ENCODE data around the gene SLC15A5.

The SLC15A5 gene

DNA sequence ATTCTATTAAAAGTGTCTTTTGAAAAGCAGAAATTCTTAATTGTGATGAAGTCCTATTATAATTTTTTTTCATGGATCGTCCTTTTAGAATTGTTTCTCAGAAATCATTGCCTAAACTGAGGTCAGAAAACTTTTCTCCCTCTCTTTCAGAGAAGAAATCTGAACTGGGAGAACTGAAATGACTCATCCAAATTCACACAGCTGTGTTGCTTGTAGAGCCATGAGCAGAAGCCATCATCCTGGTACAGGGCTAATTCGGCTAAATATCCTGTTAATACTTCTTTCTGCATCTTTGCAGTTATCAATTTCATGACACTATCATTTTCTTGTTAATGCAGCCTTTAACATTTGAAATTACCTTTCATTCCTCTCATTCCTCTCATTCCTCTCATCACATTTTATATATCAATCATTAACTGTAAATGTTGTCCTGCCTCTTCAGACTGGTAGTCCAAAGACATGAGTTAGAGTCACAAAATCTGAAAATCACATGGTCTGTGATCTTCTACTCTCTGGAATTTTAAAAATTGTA is 15.5 kb downstream of the SLC15A5 start:
- DNase-seq (ENCODE audit: low read depth in 3 of 3), result no peak

DNA sequence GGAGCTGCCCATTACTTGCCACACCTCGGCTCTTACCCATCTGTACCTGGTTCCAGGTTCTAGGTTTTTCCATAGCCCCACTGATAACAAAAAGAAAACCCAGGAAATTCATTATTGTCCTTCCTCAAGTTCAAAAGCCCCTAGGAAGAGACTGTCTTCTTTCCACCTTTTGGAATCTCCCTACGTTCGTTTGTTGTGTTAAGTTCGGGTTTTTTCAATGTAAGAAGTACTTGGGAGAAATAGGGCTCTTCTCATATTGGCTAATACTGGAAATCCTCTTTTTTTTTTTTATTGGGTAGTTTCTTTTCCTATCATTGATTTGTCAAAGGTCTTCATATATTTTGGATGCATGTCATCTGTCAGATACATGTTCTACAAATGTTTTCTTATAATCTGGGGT is 17.3 kb downstream of the SLC15A5 start:
- DNase-seq (ENCODE audit: low read depth in 3 of 3), result no peak

DNA sequence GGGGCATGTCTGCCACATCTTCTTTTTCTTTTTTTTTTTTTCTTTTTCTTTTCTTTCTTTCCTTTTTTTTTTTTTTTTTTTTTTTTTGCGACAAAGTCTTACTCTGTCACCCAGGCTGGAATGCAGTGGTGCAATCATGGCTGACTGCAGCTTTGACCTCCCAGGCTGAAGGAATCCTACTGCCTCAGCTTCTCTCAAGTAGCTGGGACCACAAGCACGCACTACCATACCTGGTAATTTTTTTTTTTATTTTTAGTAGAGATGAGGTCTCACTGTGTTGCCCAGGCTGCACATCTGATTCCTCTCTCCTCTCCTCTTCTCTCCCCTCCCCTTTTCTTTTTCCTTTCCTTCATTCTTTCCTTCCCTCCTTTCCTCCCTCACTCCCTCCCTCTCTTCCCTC is 18.5 kb downstream of the SLC15A5 start:
- DNase-seq (ENCODE audit: low read depth in 3 of 3), result no peak

DNA sequence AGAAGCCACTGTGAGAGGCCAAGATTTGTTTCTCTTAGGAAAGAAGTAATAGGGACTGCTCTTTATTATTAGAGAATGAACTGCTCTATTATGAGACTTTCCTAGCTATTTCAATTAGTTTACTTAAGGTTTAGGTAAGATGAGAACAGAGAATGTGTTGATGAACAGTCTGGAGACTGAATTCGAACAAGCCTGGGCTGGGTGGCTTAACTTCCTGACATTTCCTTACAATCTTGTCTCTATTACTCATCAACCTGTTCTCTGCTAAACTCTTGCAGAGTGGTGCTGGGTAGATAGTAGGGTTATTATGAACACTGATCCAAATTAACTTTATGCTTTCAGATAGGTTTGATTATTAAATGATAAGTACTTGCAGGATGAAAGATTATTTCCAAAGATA is 31.2 kb downstream of the SLC15A5 start:
- no peak for DNase-seq (ENCODE audit: low read depth in 3 of 3)

DNA sequence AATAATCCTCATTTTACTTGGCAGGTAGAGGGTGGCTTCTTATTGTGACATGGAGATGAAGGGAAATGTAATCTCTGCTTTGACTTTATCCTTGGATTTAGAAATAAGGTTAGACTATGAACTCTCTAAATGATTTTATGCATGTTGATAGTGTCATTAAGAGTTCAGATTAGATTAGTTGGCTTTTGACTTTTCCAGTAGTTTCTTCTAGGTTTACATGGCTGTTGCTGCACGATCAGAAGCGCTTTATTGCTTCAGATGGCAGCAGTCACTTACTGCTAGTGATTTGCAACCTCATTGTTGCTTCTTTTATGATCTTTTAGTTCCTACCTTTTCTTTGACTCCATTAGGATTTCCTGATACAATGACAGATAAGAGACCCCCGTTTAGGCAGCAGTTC is 32.3 kb downstream of the SLC15A5 start:
- DNase-seq (ENCODE audit: low read depth in 3 of 3), result no peak

DNA sequence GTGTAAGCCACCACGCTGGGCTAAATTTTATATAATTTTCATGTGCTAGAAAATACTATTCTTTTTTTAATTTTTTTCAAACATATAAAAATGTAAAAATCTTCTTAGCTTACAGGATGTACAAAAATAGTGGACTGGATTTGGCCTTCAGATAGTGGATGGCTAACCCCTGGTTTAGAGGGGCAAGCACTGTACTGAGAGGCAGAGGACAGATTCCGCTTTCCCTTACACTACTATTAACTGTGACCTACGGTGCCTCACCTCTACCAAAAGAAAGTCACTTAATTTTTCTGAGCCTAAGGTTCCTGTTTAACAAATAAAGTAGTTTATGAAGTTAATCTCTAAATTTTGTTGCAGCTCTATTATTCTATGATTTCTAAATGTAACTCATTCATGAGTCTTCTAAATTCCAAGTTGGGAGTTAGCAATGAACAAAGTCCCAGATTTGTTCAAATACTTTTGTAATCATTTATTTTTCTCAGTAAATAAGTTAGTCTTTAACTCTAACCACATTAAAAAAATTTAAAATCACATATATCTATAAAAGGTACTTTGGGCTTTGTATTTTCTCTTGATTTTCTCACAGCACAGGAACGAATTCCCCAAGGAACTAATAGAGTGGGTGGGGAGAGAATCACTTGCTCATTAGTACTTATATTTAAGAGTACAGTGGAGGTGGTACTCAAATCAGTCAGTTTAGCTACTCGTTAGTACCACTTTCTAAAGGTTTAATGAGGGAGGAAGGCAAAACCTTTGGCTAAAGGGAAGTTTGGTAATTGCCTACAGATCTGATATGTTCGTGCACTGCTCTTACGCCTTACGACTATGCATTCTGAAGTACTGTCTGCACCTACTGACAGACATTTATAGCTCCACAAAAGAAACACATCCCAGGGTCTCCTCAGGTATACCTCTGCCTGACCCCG is 33.7 kb downstream of the SLC15A5 start:
- DNase-seq (ENCODE audit: low read depth in 3 of 3), result no peak

DNA sequence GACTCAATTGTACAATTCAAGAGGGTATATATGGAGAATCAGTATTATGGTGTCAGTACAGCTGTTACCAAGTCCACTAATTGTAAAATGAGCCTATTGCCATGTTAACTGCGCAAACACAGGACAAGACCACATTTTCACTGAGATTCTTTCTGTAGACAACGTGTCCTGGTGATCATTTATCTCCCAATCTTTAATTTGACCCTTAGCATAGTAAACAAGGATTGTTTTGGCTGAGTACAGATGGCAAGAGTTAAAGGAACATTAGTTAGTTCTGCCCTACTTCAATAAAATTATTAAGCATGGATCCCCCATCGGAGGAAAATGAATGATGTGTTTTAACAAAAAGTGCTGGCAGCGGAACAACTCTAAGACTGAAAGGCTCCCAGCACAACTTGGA is 36.1 kb downstream of the SLC15A5 start:
- no peak for DNase-seq (ENCODE audit: low read depth in 3 of 3)

DNA sequence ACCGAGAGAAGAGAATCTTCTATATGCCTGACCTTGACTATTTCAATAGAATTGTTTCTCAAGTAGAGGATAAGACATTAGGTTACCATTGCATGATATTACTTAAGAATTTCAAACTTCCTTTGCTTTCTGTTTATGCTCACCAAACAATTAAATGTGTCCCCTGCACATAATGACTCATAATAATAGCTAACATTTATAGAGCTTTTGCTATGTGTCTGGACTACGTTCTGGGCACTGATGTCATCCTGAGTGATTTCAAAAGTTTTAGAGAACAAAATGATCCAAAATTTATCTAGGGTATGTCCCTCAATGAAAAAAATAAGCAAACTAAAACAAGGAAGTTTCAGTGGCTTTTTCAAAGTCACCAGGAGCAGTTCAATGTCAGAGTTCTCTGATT is 38.8 kb downstream of the SLC15A5 start:
- DNase-seq (ENCODE audit: low read depth in 3 of 3), result no peak

DNA sequence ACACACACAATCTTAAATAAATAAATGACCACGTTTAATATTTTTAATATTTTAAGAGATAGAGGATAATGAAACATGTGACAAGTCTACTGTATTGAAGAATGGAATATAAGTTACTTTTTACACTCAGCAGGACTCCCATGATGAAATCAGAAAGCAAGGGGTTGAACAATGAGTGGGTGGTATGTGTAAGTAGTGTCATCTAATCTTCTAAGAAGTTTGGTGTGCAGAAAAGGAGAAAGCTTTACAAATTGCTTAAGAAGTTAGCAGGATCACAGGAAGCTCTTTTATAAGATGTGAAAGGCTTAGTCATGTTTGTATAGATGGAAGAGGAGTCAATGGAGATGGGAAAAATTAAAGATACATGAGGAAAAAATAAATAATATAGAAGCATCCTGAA is 47.8 kb downstream of the SLC15A5 start:
- no peak for DNase-seq (ENCODE audit: low read depth in 3 of 3)

DNA sequence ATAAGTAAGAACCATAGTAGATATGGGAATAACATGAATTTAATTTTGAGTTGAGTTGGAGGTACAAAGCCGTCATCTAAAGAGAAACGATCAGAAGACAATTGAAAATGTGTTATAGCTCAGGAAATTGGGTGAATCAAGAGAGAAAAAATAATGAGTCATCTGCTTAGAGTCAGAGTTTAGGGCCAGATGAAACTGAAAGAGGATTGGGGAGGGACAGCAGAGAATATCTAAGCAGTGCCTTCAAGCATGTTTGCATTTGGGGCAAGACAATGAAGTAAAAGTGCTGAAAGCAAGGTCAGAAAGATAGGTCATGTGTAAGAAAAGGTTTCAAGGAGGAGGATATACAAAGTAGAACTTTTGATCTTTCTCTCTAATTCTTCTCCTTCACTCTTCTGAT is 49.4 kb downstream of the SLC15A5 start:
- no peak for DNase-seq (ENCODE audit: low read depth in 3 of 3)

DNA sequence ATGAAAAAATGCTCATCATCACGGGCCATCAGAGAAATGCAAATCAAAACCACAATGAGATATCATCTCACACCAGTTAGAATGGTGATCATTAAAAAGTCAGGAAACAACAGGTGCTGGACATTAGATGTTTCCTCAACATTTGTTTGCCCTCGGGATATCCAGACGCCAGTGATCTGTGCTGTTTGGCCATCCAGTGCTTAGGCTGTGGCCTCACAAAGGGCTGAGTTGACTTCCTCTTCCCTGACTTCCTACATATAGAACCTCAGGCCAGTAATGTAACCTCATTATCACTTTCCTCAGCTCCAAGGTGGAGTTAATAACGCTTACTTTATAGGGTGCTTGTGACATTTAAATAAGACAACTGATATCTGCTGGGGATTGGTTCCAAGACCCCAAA is 51.8 kb downstream of the SLC15A5 start:
- no peak for DNase-seq (ENCODE audit: low read depth in 3 of 3)

DNA sequence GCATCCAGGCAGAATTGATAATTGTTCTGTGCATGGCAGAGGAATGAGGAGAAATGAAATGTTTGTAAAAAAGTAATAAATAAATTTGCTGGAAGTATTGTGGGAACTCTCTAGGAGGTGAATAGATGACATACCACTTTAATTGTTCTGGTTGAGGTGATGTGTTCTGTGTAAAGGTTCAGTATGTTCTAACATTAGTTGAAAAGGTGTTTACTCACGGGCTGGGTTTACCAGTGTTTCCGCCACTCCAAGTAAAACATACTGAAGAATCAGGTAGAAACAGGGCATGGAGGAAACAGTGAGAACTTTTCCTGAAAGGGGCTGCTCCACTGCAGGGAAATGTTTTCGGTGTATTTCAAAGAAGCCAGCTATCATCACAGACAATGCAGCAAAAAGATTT is 53.3 kb downstream of the SLC15A5 start:
- no peak for DNase-seq (ENCODE audit: low read depth in 3 of 3)

DNA sequence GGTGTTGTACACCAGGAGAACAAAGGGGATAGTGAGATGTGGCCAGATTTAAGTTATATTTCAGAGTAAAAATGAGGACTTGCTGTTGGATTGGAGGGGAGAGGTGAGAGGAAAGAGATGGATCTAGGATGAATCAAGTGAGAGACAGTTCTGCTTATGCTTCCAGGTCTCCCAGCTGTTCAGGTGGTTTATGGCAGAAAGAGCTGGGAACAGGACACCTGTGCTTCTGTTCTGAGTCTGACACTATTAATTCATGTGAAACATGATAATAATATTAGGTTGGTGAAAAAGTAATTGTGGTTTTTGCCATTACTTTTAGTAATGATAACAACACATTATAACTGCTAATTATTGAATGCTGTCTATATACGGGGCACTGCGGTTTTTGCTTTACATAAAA is 55.7 kb downstream of the SLC15A5 start:
- no peak for DNase-seq (ENCODE audit: low read depth in 3 of 3)

DNA sequence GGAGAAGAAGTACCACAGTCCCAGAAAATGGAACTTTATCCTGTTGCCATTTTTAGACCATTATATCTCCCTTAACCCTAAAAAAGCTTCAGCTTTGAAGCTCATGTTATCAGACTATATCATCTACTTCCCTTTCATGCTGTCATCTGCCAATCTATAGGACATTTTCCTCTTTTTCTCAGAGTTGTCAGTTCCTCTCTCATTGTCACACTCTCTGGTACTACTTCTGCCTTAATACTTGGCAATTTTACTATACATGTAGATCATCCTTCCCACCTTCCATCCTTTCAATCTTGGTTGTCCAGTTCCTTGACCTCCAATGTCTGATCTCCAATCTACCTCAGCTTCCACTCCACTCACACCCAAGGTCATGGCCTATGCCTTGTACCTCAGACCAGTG is 57.4 kb downstream of the SLC15A5 start:
- DNase-seq (ENCODE audit: low read depth in 3 of 3), result no peak

DNA sequence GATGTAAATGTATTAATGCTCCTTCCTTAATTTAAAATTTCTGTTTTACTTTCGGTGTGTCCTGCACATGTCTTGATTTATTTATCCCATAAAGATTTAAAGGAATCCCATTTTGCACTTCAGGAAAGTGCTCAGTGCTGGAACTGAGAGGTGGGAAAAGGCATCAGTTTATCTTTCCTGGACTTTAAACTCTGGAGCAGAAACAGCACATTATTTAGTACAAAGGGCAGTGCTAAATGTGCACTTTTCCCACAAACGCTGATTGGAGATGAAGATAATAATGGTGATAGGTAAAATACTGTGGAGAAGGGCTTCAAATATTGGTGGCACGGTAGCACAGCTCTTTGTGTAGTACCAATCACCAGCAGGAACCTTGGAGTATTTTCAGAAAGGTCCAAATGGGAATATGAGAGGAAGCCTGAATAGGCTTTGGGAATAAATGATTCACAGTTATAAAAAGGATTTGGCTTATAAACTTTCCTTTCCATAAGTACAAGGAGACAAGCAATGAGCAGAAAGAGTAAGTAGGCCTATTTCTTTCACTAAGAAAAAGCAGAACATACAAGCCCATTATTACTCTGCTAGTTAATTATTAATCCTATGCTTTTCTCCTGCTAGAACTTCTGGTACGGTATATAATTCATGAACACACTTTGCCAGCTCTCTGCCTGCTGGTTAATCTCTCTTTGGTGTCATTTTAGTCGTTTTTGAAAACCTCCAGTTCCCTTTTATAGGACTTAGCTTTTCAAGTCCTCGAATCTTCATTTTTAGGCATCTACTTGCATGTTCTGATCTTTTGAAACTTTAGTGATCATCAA is 58.3 kb downstream of the SLC15A5 start:
- DNase-seq (ENCODE audit: low read depth in 3 of 3), result no peak

DNA sequence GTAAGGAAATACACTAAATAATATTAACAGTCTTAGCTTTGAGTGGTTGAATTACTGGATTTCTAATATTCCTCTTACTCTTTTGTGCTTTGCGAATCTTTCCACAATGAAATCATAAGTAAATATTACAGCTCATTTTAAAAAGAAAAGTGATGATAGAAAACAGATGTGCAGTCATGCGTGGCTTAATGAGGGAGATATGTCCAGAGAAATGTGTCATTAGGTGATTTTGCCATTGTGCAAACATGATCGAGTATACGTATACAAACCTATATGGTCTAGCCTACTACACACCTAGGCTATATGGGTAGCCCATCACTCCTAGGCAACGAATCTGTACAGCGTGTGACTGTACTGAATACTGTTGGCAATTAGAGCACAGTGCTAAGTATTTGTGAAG is 59.3 kb downstream of the SLC15A5 start:
- no peak for DNase-seq (ENCODE audit: low read depth in 3 of 3)

DNA sequence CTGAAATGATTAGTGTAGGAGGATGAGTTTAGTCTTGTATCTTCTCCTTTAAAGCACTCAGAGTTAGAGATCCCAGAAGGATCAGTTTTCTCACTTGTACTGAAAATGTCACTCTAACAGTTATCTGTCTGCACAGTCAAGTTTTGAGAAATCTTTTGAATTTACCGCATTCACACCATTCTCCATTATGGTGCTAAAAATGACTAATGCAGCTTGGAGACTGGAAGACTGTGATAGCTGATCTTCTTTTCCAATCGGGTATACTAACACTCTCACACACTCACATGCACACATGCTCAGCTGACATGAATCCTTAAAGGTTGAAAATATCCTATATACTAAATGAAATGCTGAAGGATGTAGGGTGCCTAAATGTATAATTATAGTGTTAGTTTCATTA is 65.8 kb downstream of the SLC15A5 start:
- DNase-seq (ENCODE audit: low read depth in 3 of 3), result no peak

DNA sequence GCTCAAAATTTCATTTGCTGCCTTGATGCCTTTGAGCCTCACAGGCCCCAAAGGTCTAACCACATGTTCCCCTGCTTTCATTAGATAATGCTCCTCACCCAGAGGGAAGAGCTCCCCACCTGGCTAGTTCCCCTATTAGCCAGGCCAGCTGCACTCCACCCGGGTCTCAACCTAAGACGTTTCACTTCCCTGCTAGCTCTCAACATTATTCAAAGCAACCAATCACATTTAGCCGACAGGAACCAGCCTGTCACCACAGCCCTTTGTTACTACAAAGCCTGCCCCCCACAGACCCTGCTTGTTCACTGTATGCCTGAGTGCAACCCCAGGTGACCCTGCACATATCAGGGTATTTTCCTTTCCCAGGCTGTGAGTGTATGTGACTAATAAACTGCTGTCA is 78.6 kb downstream of the SLC15A5 start:
- DNase-seq (ENCODE audit: low read depth in 3 of 3), result no peak

DNA sequence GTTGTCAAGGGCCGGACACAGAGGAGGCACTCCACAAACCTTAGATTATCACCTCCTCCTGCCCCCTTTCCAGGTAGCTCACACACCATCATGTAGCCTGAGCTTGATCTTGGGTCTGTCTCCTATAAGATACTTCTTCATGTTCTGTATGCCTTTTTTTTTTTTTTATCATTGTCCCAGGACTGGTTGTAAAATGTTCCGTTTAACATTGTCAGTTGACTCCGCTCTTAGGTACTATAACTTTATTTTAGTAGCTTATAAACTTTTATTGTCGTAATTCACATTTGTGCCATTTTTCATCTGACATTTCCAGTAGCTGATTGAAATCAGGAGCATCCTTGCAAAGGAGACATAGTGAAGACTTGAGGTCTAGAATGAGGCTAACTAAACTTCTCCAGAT is 79.9 kb downstream of the SLC15A5 start:
- DNase-seq (ENCODE audit: low read depth in 3 of 3), result no peak

DNA sequence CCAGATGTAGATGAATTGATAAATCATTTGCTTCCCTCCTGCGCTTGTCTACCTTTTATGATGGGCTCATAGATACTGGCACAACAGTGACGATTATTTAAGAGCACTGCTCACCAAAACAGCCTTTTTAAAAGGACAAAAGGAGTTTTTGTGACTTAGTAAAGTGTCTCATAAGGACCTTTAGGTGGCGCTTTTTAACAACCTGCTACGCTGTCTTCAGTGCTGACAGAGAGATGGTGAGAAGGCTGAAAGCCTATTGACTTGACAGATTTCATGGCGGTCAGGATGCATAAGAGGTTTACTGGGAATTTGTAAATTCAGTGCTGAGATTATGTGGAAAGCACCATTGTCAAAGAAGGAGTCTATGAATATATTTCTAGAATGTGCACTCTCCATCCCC is 87.6 kb downstream of the SLC15A5 start:
- DNase-seq (ENCODE audit: low read depth in 3 of 3), result no peak

DNA sequence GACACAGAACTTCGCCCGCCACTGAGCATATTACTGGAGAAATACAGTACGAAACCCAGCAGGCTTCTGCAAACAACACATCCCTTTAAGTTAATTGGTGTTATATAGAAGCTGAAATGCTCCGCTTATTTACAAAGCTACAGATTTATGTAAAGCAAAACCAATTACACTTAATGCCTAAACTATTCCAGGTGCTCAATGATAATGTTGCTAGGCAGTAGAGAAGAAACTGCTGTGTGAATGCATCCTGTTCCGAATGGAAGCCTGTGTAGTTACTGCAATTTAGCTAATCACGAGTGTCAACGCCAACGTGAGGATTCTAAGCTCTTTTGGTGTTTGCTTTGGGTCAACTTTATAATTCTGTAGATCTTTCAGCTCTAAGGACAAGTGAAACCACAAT is 89.8 kb downstream of the SLC15A5 start:
- DNase-seq (ENCODE audit: low read depth in 3 of 3), result no peak

DNA sequence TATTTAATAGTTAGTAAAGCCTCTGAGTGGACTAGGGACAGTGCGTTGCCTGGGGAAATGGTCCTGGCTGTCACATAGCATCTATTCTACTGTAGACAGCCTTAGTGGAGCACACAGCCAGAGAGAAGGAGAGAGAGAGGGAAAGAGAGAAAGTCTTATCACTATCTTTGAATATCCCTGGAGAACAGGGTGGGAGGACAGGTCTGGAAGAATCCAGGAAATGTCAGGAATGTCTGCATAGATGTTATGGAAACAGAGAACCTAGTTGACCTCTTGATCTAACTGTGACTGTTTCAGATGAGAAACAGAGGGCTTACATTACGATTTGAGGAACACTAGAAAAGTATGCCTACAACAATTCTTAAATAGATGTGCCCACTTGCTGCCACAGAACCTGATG is 92.8 kb downstream of the SLC15A5 start:
- DNase-seq (ENCODE audit: low read depth in 3 of 3), result no peak

DNA sequence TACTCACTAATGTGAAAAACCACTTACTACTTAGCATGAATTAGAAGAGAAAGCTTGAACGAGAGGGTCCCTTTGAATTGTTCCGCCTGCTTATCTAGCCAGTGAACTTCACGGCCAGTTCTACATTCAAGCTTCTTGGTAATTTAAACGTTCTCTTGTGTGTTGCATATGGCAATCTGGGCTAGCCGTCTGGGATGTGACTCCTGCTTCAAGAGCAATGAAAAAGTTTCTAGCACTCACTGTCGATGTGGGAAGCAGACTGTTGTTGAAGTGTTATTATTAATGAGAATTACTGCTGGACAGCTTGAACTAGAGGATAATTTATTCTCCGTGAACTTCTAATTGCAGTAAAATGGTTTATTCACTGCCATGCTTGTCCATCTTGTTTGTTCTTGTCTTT is 93.9 kb downstream of the SLC15A5 start:
- no peak for DNase-seq (ENCODE audit: low read depth in 3 of 3)

Measured in stimulated activated CD4-positive, alpha-beta T cell treated with anti-CD3 and anti-CD28 coated beads, TNF-alpha, amount 100 ng/mL, for 24 hours (primary cell).